ENCODE results near the gene PUM1.

DNA sequence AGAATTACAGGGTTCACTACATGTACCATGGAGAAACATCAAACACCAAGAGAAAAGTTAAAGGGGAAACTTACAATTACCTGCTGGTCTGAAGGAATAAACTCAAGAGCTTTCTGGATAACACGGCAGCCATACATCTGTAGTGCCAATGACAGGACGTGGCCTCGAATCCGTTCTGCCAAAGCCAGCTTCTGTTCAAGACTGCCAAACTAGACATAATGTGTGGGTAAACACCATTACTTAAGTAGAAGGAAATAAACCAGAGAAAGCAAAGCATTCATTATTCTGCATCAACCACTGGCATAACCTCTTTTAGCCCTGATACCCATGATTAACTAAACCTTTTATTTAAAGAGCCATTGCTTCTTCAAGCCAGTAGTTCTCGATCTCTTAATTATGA, 115.5 kb downstream of the PUM1 start:
- no peak for TF ChIP-seq EZH2 (IDR thresholded peaks at IDR 0.05; ENCODE audit: borderline replicate concordance, low read depth, low read length, severe bottlenecking)
- TF ChIP-seq, protein P1, sequence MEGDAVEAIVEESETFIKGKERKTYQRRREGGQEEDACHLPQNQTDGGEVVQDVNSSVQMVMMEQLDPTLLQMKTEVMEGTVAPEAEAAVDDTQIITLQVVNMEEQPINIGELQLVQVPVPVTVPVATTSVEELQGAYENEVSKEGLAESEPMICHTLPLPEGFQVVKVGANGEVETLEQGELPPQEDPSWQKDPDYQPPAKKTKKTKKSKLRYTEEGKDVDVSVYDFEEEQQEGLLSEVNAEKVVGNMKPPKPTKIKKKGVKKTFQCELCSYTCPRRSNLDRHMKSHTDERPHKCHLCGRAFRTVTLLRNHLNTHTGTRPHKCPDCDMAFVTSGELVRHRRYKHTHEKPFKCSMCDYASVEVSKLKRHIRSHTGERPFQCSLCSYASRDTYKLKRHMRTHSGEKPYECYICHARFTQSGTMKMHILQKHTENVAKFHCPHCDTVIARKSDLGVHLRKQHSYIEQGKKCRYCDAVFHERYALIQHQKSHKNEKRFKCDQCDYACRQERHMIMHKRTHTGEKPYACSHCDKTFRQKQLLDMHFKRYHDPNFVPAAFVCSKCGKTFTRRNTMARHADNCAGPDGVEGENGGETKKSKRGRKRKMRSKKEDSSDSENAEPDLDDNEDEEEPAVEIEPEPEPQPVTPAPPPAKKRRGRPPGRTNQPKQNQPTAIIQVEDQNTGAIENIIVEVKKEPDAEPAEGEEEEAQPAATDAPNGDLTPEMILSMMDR (IDR thresholded peaks at IDR 0.05; ENCODE audit: extremely low read depth in 1 of 2, insufficient read depth in 1 of 2, low read depth in 1 of 2, low read length in 2 of 2), result no peak
- TF ChIP-seq POLR2A (IDR thresholded peaks at IDR 0.05; ENCODE audit: low read depth, low read length), result no peak
